Measurements from ENCODE around the gene KCND3.
A peak's percentile ranks its signal among the peaks of the same experiment; 100 is the strongest.

The KCND3 gene

DNA sequence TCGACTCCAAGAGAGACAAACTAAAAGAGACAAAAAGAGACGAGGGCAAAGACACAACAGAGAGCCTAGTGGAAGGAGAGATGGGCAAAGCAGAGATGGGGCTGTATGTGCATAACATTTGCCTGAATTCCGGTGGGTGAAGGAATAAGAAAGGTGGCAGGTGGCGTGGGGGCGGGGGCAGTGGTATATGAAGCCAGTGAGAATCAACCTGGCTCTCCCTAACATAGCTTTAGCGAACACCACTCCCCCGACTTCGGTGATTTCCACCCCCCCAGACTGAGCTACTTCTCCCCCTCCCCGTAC lies 251.4 kb downstream of the KCND3 start:
- no peak for DNase-seq

- peak; percentile 21 to 26 for DNase-seq
Measured at GRCh38 chr1:111737216-111738132, 252.0 kb downstream of the KCND3 start.

DNA sequence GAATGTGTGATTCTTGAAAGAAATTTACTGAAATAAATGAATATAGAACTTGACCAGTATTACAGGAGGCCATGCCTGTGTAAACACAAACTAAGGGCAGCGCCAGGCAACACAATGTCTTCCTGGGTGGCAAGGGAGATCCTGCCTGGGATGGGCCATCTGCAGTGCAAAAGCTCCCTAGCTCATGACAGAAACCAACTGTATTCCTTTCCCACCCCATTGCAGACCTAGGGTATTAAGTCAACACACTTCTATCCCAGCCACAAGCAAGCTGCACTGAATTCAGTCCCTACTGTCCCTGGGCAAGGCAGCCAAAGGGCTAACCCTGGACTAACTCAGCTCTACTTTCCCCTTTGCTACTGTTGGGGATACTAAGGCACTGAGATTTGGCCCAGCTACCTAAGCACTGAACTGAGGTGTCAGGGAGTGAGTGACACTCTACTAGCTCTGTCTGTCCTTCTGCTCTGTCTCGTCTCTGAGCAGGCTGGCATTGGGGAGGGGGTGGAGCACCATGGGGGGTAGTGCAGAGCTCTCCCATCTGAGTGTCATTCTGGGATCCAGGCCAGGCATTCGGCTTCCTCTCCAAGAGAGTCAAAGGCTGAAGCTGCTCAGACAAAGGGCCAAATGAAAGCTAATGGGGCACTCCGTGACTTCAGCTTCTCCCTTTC lies 252.8 kb downstream of the KCND3 start:
- peak; percentile 11 to 14 for DNase-seq

- DNase-seq = peak; percentile 7 to 14
Measured at GRCh38 chr1:111735858-111736544, 253.5 kb downstream of the KCND3 start.

GRCh38 chr1:111735321-111735720 lies 254.1 kb downstream of the KCND3 start:
- DNase-seq = no peak

DNA sequence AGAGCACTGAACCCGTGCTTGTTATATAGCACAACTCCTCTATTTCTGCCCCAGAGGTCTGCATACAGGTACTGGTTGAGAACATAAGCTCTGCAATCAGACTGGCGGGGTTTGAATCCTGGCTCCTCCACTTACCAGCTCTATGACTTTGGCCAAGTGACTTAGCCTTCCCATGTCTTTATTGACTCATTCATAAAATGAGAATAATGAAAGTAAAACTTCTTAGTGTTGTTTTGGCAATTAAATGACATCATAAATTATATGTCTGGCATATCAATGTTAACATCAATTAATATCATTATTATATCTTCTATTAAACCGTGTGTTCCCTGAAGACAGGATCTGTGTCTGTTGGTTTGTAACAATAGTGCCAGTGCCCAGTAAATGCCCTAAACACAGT lies 254.6 kb downstream of the KCND3 start:
- peak; percentile 4 to 7 for DNase-seq

- DNase-seq = peak in 1 of 2 experiments; percentile 6
Measured at GRCh38 chr1:111734426-111734825, 255.0 kb downstream of the KCND3 start.

DNA sequence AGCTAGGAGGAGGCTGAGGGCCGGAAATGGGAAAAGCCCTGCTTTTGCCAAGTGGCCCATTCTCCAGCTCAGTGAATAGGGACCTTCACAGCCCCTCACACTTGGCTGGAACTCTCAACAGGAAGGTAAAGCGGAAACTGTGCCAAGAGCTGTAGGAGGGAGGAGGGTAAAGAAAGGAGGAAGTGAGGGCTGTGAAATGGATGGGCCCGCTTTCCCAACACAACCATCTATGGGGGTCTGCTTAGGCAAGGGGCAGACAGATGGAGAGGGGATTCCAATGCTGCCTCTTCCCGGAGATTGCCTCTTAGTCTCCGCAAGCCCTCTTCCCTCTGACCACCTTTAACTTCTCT lies 255.5 kb downstream of the KCND3 start:
- DNase-seq = peak in 1 of 2 experiments; percentile 10

DNA sequence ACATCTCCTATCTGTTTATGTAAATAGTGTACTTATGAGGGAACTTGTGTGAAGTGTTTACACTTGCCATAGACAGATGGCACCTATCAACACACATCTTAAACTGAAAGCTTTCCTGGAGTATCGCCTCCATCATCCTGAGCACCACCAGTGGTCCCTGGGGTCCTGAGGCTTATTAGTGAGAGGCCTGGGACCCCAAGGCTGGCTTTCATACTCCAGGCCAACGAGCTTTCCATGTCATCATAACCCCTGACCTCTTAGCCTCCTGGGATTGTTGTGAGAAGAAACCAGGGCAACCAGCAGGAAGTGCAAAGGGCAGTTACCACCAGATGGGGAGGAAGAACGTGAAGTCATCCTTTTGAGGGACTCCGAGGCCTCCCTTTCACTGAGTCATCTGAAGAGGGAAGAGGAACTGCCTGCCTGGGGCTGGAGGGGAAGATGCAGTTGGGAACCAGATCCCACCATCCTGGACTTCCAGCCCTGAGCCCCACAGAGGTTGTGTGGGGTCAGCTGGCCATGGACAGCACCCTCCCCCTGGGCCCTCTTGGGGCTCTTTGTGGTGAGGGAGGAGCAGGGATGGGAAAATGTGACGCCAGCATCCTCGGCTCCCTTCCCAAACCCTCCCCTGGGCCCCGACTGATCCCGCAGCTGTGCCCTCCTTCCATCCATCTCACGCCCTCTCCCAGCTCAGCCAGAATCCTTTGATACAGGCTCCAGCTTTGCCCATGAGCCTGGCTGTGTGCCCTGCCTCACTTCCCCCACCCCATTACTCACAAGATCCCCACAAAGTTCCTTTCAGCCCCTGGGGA lies 256.1 kb downstream of the KCND3 start:
- peak in 1 of 2 experiments; percentile 11 for DNase-seq

GRCh38 chr1:111732718-111733117 lies 256.8 kb downstream of the KCND3 start:
- DNase-seq = peak in 1 of 2 experiments; percentile 6

- DNase-seq = peak in 1 of 2 experiments; percentile 7
Measured at GRCh38 chr1:111731956-111732355, 257.5 kb downstream of the KCND3 start.

- DNase-seq = peak in 1 of 2 experiments; percentile 5
Measured at GRCh38 chr1:111730706-111731105, 258.8 kb downstream of the KCND3 start.

DNA sequence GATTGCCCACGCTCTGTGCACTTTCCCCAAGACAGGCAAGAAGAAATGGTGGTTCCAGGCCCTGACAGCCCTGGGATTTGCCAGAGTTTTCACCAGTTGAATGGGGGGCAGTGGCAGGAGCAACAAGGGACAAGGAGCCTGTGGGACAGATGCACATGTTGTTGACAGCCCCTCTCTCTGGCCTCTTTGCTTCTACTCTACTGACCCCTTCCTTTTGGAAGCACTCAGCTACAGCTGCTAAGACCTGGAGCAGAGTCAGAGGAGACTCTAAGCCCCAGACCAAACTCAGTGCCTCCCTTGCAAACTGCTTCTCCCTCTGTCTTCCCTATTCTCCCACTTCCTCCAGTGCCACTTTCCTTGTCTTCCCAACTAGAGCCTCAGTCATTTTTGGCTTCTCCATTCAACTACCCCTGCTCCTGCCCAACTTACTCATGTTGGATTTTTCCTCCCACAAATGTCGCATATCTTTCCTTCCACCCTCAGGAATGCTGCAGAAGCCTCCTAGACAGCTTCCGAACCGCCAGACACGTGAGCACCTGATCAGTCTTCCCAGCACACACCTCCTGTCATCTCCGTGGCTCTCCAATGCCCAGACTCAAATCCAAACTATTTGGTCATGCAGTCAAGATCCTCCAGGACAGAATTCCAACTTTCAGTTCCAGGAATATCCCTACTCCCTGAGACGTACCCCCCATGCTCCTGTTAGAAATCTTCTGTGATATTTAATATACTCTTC lies 259.4 kb downstream of the KCND3 start:
- peak in 1 of 2 experiments; percentile 15 for DNase-seq

GRCh38 chr1:111729271-111729921 lies 260.1 kb downstream of the KCND3 start:
- peak in 1 of 2 experiments; percentile 10 for DNase-seq

DNA sequence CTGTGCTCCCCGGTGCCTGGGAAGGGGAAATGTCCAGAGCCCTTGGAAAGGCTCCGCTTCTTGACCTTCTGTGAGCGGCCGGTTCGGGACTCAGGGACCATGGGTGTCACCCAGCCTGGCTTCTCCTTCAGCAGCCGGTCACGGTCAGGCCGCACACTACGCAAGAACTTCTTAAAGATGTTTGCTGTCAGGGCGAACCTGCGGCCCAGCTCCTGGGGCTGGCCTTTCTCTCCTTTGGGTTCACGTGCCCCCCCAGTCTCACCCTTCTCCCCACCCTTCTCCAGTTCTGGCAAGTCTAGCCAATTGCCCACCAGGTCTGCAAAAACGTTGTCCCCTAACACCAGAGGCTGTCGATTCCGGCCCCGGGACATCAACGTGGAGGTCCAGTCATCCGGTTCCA lies 262.4 kb downstream of the KCND3 start:
- peak in 1 of 2 experiments; percentile 10 for DNase-seq

- peak in 1 of 2 experiments; percentile 6 for DNase-seq
Measured at GRCh38 chr1:111725192-111725591, 264.3 kb downstream of the KCND3 start.

DNA sequence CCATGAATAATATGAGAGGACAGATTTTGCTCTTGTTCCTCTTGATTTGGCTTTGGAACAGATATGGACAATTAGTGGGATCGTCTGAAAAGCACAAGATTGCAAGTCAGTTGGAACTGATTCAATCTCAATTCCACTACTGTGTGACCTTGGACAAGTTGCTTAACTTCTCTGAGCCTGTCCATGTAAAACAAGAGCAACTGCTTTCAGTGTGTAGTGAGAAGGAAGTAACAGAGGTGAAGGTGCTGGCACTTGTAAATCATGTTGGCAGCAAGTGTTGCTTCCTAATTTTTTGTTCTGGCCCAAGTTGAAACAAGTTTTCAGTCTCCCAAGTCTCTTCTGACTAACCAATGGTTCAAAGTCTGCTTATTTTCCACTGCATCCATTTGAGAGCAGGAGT lies 265.6 kb downstream of the KCND3 start:
- DNase-seq = peak in 1 of 2 experiments; percentile 1

DNA sequence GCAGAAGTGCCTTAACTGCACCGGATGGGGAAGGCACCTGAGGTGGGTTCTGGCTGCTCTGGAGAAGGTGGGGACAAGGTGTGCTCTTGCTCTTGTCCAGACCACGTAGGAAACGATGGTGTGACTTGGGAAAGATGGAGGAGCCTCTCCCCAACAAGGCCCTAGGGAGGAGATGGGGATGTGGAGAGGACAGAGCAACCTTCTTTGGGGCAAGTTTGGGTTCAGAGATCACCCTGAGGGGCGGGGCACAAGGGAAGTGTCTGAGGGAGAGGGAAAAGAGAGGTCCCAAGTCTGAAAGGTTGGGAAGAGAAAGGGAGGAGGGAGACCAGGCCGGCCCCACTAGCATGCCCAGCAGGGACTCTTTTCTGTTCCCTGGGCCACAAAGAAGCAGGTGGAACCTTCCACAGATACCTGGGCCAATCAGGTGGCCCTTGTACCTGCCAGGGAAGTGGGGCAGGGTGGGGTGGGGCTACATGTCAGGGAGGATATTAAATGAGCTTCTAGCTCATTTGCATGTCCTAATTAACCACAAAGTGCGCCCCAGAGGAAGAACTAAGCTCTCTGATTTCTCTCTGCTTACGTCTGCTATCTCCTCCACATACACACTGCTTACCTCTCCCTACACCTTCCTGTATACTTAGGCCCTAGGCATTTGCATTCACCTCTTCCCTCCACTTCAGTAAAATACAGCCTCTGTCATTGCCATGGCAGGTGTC lies 266.2 kb downstream of the KCND3 start:
- DNase-seq = peak in 1 of 2 experiments; percentile 15

DNA sequence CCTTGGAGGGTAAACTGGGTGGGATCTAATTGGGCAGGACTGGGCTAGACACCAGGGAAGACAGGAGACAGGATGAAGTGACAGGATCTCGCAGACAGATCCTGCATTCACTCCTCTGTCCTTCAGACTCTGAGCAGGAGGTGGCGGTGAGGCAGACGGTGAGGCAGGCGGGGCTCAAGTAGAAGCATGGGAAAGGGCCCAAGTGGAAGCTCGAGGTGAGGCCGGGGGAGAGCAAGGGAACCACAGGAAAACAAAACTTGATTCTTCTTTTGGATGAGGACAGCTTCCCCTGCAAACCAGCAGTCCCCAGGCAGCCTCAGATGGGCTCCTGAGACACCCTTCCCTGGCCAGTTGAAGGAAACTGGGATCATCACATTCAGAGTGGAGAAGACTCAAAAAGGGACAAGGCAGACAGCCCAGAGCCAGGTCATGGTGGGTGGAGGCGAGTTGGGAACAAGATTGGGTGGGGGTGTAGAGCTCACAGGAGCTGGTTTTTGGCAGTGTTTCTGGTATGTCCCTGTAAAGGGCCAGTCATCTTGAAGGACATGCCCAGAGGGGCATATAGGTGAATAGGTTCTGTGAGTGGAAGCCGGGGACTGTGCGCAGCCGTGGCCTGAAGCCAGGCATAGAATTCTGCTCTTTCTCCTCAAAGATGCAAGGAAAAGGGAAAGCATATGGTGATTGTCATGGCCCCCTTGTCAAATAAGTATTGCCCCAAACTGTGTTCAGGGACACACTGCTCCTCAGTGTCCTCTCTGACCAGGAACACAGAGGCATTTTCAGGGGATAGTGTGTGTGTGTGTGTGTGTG lies 268.3 kb downstream of the KCND3 start:
- peak in 1 of 2 experiments; percentile 21 for DNase-seq
